ENCODE results near the gene FMNL2.
A peak's percentile ranks its signal among the peaks of the same experiment; 100 is the strongest.

The FMNL2 gene

DNA sequence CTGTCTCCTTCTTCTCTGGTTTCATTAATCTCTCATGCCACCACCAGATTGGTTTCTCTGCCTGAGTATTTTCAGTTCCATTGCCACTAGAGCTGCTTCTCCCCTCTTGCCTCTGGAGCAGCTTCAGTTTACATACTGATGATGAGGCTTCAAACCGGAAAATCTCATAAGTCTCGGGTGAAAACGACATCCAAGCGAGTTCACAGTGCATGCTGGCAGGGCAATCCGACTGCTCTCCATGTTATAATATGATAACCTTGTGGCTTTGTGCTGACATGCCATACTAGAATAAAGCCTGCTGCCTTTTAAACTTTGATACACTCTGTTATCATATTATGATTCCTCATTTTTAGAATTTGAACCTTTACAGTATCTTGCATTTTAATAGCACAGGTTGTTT, 228.8 kb downstream of the FMNL2 start:
- no peak for DNase-seq

DNA sequence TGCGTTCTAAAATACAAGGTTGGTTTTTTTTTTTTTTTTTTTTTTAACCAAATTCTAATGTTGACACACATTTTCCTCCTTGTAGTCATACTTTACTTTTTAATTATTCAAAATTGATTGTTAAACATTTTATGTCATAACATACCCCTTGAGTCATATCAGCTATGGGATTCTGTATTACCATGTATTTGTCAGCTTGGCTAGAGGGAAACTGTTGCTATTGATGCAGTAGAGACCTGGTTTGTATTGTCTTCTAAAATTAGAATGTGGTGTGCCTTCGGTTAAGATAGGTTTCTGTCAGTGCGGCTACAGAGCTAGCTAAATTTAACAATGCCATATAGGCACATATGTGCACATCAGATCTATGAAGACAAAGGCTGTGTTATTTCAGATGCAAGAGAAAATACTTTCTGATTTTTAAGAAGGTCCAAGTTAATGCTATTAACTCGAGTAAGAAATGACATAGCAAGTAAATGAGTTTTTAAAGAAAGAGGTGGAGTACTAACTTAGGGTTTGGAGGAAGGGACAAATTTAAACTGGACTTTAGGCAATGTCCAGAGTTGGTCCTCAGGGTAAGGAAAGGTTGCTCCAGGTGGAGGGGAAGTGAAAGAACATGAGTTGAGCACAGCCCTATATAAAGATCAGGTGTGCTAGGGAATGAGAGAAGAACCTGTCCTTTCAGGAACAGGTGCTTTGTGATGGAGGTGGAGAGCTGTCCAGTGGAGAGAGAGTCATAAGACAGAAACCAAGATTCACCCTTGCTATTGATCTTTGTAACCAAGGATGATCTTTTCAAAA, 230.0 kb downstream of the FMNL2 start:
- peak; percentile 34 for DNase-seq

DNA sequence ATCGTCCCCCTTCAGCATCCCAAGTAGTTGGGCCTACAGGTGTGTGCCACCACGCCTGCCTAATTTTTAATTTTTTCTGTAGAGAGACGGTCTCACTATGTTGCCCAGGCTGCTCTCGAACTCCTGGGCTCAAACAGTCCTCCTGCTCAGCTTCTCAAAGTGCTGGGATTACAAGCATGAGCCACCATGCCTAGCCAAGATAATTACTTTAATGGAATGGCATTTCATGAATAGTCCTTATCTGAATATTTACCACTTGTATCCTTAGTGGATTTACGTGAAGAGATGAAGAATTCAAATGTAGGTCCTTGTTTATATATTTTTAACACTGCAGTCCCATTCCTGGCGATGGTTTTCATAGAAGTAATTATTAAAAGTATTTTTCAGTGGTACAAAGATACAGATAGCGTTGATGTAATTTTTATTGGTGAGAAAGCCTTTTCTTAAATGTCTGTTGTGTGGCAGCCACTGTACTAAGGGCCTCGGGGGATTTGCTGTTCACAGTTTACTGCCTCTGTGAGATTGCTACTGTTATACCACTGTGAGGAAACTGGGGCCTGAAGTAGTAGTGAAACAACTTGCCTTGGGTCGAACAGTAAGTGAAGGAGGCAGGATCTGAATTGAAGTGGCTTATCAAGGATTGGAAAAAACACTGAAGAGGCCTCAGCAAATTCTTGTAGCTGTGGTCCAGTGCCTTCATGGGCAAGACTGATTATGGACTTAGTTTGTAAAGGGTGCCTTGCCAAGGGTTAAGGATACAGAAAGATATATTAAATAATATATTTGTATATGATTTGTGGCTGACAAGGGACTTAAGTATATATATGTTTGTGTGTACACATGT, 231.1 kb downstream of the FMNL2 start:
- DNase-seq: no peak

DNA sequence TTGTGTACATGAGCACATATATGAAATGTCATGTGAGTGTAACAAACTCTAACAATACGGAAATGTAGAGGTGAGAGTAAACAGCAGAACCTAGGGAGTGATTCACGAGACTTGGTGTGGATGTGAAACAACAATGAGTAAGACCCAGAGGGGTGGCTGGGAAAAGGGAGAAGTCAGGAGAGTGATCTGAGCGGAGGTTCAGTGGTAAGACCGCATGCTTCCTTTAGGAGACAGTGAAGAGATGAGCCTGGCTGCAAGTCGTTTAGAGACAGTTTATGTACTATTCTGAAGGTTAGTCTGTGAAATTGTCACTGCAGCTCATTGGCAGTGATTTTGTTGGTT, 231.7 kb downstream of the FMNL2 start:
- DNase-seq: no peak

DNA sequence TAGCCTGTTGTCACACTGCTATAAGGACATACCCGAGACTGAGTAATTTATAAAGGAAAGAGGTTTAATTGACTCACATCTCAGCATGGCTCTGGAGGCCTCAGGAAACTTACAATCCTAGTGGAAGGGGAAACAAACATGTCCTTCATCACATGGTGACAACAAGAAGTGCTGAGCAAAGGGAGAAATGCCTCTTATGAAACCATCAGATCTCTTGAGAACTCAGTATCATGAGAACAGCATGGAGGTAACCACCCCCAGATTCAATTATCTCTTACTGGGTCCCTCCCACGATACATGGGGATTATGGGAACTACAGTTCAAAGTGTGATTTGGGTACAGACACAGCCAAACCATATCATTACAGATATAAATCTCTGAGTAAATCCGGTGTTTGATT, 233.6 kb downstream of the FMNL2 start:
- no peak for DNase-seq

DNA sequence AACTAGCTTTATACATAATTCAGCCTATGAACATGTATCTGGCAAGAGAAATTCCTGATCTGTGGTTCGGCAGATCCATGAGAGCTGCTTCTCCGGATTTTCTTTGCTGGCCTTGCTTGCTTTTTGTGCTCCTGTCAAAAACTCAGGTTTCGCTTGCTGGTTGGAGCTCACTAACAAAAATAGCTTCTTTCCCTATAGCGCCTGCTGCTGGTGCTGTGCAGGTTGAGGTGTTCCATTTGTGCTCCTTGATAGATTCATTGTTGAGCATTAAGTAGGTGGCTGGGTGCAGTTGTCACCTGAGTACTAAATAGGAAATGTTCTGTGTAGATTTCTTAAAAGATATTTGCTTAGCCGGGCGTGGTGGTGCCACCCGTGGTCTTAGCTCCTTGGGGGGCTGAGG, 234.2 kb downstream of the FMNL2 start:
- DNase-seq: no peak

DNA sequence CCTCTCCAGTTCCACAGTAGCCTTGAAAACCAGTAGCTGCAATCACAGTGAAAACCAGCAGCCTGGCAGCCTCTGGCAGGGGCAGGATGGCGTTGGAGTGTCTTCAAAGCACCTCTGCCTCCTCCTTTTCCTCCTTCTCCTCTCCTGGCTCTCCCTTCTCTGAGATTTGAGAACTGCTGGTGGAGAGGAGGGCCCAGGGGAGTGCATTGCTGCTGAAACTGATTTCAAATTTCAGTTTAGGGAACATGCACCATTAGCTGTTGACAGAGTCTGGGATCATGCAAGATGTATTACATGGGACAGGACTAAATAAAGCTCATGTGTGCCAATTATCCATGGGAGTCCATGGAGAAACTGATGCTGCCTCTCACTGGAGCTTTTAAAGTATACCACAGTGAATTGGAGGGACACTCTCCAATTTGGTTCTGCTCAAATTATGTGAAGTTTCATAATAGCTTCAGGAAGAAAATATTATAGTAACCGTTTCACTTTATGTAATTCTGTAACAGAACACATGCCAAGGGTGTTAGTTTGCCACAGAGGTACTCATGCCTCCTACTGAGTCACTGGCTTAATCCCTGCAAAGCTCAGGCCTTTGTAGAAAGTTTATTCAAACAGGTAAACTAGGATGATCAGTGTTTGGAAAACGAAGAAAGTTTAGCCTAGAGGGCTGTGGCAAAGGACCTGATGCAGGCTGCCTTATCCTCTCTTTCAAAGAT, 236.2 kb downstream of the FMNL2 start:
- no peak for DNase-seq

DNA sequence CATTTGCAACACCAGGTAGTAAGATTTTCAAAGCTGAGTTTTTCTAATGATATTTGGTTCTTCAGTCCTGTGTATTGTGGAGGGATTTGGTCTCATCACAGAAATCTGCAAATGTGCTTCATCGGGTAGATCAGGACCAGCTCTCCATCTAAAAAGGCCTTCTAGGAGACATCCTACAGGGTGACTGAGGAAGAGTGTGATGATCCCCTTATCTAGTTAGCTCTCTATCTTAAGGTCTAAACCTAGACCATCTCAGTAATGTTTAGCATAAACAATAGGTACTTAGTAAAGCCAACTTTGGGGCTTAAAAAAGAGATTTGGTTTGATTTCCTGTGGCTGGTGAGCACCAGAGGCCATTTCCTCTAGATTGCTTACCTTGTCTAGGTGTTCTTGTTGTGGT, 237.1 kb downstream of the FMNL2 start:
- no peak for DNase-seq

DNA sequence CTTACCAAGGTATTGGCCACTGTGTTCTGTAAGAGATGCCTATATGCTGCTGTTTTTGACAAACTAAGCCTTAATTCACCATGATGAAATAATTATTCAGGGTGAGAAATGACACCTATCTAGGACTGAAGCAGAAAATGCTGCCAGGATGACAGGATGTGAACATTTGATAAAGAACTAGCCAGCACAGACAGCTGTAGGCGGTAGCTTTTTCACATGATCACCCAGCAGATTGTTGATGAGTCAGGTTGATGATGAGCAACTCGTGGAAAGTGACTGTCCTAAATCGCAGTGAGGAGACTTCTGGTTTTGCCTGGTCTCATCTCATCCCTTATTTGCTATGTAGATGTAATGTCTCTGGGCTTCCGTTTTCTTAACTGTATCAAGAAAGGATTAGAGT, 238.2 kb downstream of the FMNL2 start:
- peak; percentile 8 for DNase-seq

DNA sequence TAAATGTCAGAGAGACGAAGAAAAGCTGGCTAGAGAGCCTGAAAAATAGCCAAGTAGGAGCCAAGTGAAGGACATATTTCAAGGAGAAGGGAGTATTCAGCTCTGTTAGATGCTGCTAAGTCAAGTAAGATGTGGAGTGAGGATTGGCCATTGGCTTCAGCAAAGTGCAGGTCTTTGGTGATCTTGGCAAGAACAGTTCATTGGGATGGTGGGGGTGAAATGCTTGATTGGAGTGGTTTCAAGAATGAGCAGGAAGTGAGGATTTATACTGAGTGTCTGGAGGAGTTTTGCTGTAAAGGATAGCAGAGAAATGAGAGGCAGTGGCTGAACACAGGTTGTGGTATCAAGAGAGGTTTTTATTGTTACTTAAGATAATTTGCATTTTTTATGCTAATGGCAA, 242.6 kb downstream of the FMNL2 start:
- no peak for DNase-seq

DNA sequence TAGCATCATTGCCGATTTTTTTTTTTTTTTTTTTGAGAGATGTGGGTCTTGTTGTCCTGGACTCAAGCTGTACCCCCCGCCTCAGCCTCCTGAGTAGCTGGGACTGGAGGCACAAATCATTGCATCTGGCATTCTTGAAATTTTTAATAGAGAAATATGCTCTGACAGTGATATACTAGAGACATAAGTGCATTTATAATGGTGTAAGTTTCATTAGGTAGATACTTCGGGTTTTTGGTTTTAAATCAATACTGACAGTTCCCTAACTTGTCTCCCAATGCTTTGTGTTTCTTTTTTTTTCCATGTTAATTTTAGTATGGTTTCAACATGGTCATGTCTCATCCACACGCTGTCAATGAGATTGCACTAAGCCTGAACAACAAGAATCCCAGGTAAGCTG, 243.6 kb downstream of the FMNL2 start:
- no peak for DNase-seq

DNA sequence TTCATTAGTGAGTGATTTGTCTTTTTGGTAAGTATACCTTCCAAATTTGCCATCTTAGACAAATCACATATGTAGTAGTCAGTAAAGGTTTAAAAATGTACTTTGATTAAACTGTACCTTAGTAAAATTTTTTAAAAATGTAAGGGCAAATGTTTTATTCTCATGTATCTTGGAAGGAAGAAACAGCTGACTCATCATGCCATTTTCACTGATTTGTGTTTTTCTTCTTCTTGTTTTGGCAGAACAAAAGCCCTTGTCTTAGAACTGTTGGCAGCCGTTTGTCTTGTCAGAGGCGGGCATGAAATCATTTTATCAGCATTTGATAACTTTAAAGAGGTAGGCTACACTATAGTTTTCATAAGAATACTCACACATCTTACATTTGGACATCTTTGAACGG, 245.7 kb downstream of the FMNL2 start:
- no peak for DNase-seq

DNA sequence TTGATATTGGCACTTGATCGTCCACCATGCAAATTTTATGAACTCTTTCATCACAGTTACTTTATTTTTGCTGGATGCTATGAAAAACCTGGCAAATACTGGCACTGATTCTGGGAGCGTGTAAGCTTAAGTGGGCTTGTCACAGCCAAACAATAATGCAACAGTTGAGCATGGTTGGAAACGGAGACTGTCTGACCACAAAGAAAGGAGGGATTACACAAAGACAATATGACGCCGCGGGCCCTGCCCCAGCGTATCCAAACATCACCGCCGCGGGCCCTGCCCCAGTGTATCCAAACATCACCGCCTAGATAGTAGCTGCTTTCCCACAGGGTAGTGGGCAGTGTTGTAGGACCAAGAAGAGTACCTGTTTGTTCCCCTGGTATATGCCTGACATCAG, 246.4 kb downstream of the FMNL2 start:
- no peak for DNase-seq

DNA sequence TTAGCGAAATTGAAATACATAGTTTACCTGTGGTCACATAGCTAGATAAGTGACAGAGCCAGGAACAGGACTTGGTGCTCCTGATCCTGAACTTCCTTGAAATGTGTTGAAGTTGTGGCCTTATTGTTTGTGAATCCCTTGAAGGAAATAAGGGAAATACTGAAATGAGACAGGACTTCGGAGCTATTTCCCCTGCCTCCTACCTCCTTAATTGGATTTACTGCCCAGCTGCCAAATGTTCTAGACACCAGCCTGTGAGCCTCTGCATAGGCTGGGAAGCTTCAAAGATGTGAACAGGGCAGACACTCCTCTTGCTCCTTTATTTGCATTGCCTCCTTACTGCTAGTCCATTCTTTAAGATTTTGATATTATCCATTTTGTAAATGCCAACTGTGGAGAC, 247.1 kb downstream of the FMNL2 start:
- no peak for DNase-seq

DNA sequence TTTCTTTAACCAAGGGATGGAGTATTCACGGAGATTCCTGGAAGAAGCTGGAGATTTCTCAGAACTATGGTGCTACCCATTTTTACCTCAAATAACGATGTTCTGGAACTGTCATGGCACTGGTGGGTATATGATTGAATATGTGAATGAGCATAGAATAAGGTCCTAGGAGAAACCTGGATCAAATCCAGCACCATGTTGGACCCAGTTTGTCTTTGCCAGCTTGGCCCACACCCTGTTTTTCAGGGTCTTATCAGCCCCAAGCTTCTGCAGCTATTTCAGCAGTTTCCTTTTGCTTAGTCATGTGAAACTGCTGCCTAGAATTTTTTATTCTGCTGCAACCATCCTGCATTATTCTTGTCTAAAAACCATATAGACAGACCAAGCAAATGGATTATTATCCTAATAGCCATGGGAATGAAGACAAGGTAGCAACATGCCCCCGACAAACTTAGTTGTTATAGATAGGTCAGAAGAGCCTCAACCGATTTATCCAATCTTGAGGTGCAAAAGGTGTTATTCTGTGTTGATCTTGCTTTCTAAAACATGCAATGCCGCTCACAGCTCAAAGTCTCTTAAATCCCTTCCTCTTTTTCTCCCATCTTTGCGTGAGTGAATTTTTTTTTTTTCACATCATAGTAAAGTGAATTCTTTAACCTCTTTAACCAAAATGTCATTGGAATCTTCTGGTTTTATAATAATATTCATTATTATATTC, 248.7 kb downstream of the FMNL2 start:
- DNase-seq: no peak

DNA sequence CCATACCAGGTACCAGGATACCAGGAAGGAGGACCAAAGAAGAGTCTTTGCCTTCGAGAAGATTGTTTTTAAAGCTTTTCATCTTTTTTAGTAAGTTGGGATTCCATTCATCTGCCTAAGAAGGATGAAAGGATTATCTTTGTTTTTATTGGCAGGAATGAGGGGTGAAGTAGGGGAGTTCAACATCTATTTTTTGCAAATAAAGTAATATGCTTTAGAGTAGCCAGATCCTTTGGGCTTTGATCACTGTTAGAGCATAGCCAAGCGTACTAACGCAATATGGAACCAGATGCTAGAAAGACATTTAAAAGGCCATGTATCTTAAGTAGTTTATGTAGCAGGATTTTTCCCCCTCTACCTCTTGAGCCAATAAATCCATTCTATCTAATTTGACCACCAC, 249.3 kb downstream of the FMNL2 start:
- DNase-seq: no peak

DNA sequence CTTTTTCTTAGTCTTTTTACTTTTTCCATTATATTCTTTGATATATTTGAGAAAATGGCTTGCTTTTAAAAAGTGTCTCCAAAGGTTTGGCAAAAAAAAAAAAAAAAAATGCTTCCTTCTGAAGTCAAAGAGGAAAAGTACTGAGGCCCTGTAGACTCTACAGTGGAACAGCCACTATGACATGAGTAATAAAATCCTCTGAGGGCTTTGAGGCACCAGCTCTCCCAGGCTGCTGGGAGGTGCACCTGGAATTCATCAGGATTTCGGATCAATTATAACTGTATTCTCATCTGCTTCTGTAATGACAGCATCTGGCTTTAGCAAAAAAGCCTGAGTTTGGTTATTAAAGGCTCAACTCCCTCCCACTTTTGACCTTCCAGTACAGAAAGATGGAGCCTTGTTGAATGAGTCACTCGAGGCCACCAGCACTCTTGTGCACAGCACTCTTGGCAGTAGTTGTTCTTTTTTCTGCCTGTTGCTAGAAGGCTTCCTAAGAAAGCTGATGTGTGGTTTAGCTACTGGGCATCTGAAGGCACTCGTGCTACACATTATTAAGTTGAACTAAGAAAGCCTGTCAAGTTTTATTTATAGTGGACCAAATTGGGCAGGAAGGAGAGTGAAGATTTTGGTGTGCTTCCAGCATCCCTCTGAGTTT, 251.0 kb downstream of the FMNL2 start:
- no peak for DNase-seq

DNA sequence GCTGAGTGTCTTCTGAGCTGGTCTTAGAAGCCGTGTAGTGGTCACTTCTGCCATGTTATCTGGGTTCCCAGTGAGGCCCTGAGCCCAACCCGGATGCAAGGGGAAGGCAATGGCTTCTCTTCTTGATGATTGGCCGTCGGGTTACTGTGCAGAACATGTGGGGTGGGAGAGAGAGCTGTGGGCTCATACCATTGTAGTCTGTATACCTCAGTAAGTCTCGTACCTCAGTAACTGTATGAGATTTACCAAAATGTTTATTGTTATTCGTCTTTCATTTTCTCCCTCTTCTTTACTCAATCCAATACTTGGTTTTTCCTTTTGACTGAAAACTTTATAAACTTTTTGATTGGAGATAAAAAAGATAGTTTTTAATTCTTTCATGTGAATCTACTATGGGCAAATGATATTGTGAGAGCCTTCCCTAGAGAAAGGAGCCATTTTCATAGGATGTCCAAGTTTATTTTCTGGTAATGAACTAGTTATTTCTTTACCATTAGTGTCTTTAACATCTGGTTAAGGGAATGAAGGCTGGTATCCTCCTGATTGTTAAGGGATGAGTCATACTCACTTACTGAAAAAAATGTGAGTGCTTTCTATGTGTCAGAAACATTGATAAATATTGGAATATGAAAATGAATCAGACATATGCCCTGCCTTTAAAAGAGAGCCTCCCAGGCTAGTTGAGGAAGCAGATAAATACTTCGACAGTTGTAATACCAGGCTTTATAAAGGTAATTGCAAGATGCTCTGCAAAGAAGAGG, 252.4 kb downstream of the FMNL2 start:
- DNase-seq: no peak

DNA sequence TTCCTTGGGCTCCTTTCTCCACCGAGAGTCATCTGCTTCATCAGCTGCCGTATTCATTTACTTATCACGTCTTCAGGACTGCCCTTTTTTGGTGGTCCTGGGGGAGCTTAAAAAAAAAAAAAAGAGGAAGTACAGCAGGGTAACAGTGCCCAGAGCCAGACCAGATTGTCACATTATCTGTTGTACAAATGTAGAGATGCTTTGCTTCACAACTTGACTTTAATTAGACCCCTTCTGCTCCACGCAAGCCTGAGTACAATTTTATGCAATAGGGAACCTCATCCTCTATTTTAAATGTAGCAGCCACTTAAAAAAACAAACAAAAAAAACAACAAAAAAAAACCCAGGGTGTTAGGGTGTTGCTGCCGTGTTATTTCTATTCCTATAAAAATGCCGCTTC, 254.0 kb downstream of the FMNL2 start:
- DNase-seq: no peak

DNA sequence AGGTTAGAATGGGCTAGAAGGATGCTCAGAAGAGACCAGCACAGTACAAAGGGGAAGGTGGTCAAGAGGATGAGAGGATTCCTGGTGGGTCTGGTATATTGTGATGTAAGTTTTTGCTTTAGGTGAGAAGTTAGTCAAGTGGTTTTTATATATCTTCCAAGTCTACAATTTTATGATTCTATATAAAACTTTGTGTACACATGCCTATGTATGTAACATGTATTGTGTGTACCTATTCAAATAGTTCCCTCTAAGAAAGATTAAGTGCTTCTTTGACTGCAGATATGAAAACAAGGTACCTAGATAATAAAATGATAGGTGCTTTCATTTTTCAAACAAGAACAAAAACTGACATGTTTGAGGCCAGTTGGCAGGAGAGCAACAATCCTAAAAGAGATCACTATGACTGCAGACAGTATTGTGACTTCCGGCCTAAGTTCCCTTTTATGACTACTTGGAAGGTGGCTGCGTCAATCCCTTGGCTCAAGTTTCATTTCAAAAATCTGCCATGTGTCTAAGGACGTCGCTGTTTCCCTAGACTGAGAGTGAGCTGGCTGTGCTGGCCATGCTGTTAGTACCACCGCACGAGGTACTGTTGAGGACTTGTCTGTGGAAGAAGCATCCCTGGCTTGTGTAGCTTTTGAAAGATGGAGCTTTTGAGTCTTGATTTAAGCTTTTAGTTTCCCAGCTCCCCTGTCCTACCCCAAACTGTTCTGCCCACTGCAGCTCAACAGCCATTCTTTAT, 259.2 kb downstream of the FMNL2 start:
- no peak for DNase-seq

DNA sequence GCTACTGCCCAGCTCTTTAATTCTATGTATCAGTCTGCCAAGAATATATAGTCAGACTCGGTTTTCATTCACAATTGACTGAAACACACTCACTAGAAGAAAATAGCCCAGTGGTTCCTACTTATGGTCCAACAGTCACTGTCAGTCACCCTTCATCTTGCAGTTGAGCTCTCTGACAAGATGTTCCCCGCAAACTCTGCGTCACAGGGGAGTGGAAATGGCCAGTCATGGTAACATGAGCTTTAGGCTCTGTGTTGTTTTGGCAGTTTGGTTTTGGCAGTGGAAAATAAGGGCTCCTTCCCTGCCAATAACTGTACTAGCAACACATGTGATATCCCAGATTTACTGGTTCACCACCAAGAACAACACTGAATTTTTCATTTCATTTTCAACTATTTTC, 259.8 kb downstream of the FMNL2 start:
- DNase-seq: no peak

All from RPMI8226 (cell line).